Right ventricle myocardium inferior (tissue), 1 donor: ENCODE data around the gene FAM110A. TPM values are rescaled to one million over a fixed set of nuclear protein-coding genes. Genes with fewer than 3 reads are reported as not detected.

Experiments
- ATAC-seq: fragments of 200-7000 bp; cut with Tn5 transposase; one replicate; pipeline ENCODE4 v1.9.1; 2020; ENCODE audit warnings: mild to moderate bottlenecking, moderate library complexity
- DNase-seq: peaks from one replicate; pipeline ENCODE4 v3.0.0; 2021; ENCODE audit errors: missing footprints
- intact Hi-C: fragments of 100-400 bp; cut with DNase I; formaldehyde crosslinking; loops from one replicate; pipeline ENCODE4 v1.11.0; 2022
- total RNA-seq: library from RNA; stranded (reverse); fragmentation: NEBNext Ultra II Directional; extraction: Animal tissue kit (Norgen Biotek cat#: 25700); gene quantifications from one replicate; pipeline ENCODE4 v1.2.1, GENCODE V29; 2021
- donor health status: DM: no; HTN: yes; CAD: no; lungs with severe emphysema.

Gene FAM110A
- total RNA-seq, 1 donor from 2014 or later = 2.6 TPM

DNA sequence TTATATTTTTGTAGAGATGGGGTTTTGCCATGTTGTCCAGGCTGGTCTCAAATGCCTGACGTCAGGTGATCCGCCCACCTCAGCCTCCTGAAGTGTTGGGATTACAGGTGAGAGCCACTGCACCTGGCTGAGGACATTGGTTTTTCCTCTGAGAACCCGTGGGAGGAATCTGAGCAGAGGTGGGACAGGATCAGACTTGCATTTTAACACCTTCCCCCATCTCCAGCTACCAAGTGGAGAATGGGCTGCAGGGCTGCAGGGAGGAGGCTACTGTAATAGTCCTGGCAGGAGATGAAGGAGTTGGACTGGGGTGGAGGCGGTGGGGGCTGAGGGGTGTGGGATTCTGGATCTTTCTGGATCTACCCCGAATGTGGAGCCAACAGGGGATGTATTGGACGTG, 24.5 kb downstream of the FAM110A start:
- intact Hi-C loops = no loop called here
- DNase-seq (no peak), ATAC-seq (no peak)

GRCh38 chr20:859751-860231, 26.3 kb downstream of the FAM110A start:
- intact Hi-C loops = no loop called here
- ATAC-seq (no peak), DNase-seq (no peak)

GRCh38 chr20:860891-861290, 27.4 kb downstream of the FAM110A start:
- ATAC-seq = no peak
- no peak for DNase-seq
- intact Hi-C loops = no loop called here

DNA sequence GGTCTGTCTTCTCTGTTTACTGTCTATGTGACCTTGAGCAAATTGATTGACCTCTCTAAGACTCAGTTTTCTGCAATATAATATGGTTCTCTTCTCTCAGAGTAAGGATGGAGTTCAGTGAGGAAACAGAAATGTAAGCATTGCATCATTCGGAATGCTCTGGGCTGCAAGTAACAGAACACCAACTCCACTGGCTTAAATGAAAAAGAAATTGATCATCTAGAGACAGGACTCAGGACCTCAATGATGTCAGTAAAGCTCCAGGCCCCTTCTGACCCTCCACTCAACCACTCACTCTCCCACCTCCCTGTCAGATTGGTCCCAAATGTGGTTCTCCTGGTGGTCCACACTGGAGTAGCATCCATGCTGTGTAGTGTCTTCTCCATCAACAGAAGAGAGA, 31.9 kb downstream of the FAM110A start:
- DNase-seq (no peak), ATAC-seq (no peak)
- intact Hi-C loops = no loop called here

GRCh38 chr20:868279-868678, 34.8 kb downstream of the FAM110A start:
- intact Hi-C loops = no loop called here
- ATAC-seq (no peak), DNase-seq (no peak)

DNA sequence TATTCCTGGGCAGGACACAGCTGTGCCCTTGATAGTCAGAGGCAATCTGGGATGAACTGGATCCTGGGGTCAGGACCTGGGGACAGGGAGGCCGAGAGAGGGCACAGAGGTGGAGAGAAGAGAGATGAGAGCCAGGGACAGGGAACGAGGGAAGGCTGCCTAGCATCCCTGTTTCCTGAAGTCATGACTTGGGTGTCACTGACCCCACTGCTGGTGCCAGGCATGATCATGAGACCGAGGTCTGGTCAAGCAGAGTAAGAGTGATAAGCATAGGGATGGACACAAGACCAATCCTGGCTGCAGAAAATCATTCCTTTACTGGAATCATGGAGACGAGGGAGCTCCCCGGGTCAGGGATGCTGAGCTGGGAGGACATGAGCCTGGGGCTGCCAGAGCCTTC, 36.1 kb downstream of the FAM110A start:
- ATAC-seq = no peak
- intact Hi-C loops = no loop called here

DNA sequence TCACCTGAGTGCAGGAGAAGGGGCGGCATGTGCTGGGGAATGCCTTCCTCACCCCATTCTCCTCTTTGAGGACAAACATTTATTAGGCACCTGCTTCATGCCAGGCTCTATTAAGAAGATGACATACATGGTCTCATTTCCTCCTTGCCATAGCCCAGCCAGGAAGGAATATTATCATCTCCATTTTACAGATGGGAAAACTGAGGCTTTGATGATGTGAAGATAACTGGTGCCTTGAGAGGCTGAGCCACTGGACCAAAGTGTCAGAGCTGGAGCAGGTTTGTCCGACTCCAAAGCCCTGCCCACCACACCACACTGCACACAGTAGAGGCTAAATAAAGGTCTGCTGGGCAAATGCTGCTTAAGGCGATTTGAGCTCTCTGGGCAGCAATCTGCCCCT, 37.2 kb downstream of the FAM110A start:
- no peak for ATAC-seq
- intact Hi-C loops = no loop called here
- no peak for DNase-seq

More for the DNA sequence above, 36.1 kb downstream of the FAM110A start:
- no peak for DNase-seq

GRCh38 chr20:871436-871835, 37.9 kb downstream of the FAM110A start:
- intact Hi-C loops = no loop called here
- ATAC-seq (no peak), DNase-seq (no peak)

- intact Hi-C loops = no loop called here
- no peak for DNase-seq
Measured at GRCh38 chr20:871948-872347, 38.4 kb downstream of the FAM110A start.

GRCh38 chr20:872855-873520, 39.5 kb downstream of the FAM110A start:
- DNase-seq (no peak), ATAC-seq (no peak)
- intact Hi-C loops = no loop called here

More at GRCh38 chr20:871948-872347, 38.4 kb downstream of the FAM110A start:
- ATAC-seq = no peak

- intact Hi-C loops = no loop called here
- DNase-seq = no peak
- no peak for ATAC-seq
Measured at GRCh38 chr20:873875-874607, 40.5 kb downstream of the FAM110A start.

- no peak for ATAC-seq
- intact Hi-C loops = no loop called here
- DNase-seq = no peak
Measured at GRCh38 chr20:875115-875514, 41.6 kb downstream of the FAM110A start.

- intact Hi-C loops = no loop called here
- ATAC-seq (no peak), DNase-seq (no peak)
Measured at GRCh38 chr20:877814-878213, 44.3 kb downstream of the FAM110A start.

DNA sequence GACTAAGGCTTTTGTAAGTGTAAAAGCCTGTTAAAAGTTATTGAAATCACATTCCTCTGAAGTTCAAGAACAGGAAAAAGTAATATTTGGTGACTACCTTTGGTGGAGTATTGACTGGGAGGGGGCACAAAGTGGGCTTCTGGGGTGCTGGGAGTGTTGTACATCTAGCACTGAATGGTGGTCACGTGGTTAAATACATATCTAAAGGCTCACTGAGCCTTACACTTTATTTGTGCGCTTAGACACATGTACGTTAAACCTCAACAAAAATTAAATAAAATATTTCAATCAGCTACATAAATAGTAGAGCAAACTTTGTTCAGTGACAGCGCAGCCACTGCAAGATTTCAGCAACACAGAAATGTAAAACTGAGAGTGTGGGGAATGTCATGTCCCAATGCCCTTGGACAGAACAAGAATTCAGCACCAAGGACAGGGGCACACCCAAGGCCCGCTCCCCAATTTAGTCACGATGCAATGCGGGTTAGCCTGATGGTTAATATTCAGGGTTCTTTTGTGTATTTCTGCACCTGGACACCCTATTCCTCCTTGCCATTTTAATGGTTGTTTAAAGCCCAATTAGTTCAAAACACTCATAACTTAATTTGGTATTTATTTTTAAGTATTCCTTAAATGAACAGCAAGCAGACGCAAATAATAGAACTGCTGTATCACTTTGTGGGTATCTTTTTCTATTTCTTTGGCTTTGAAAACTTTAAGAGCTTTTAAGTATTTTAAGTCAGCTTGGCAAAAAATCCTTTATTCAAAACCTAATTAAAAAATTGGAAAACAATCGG, 45.2 kb downstream of the FAM110A start:
- intact Hi-C loops = no loop called here
- no peak for DNase-seq
- no peak for ATAC-seq

- intact Hi-C loops = loop anchor here (10.0 kb wide), 1 partner anchor 75 kb away; no protein-coding TSS in a partner anchor
- DNase-seq (no peak), ATAC-seq (no peak)
Measured at GRCh38 chr20:879626-880025, 46.1 kb downstream of the FAM110A start.

DNA sequence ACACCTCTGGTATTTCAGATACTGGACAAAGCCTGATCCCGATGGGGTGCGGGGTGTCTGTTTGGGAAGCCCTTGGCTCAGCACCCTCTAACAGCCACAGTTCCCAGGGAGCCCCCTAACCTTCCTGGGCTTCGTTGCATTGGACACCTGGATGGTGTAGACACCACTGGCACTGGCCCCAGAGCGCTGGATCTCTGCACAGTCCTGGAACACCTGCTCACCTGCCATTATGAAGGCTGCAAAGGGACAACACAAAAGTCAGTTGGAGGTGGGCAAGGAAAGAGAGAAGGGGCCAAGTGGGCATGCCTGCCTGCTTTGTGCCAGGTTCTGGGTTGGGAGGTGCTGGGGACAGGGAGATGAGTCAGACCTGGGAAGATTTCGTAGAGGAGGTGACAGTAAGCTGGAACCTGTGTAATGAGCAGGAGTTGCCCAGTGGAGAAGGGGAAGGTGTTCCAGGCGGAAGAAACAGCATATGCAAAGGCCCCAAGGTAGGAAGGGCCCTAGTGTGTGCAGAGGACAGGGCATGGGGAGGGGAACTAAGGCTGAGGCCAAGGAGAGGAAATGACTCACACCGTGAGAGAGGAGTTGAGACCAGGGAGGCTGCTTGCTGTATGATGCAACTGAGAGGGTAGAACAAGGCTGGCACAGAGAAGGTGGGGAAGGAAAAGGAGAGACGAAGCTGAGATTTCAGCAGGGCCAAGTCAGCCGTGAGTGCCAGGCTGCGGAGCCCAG, 47.7 kb downstream of the FAM110A start:
- ATAC-seq (no peak), DNase-seq (no peak)
- intact Hi-C loops = loop anchor here (10.0 kb wide), 1 partner anchor 74 kb away; no protein-coding TSS in a partner anchor

DNA sequence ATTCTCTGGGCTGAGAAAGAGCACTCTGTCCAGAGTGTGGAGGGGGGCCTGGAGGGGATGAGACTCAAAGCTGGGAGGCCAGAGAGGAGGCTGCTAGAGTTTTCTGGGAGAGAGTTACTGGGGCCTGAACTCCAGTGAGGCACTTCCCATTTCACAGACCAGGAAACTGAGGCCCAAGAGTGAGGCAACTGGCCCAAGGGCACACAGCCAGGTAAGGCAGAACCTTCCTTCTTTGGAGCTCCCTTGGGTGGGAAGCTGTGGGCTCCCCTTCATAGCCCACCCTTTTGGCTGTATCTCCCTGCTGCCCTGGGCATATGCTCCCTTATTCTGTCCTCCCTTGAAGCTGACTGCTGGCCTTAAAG, 48.2 kb downstream of the FAM110A start:
- DNase-seq (no peak), ATAC-seq (no peak)
- intact Hi-C loops = loop anchor here (10.0 kb wide), 1 partner anchor 73 kb away; no protein-coding TSS in a partner anchor

DNA sequence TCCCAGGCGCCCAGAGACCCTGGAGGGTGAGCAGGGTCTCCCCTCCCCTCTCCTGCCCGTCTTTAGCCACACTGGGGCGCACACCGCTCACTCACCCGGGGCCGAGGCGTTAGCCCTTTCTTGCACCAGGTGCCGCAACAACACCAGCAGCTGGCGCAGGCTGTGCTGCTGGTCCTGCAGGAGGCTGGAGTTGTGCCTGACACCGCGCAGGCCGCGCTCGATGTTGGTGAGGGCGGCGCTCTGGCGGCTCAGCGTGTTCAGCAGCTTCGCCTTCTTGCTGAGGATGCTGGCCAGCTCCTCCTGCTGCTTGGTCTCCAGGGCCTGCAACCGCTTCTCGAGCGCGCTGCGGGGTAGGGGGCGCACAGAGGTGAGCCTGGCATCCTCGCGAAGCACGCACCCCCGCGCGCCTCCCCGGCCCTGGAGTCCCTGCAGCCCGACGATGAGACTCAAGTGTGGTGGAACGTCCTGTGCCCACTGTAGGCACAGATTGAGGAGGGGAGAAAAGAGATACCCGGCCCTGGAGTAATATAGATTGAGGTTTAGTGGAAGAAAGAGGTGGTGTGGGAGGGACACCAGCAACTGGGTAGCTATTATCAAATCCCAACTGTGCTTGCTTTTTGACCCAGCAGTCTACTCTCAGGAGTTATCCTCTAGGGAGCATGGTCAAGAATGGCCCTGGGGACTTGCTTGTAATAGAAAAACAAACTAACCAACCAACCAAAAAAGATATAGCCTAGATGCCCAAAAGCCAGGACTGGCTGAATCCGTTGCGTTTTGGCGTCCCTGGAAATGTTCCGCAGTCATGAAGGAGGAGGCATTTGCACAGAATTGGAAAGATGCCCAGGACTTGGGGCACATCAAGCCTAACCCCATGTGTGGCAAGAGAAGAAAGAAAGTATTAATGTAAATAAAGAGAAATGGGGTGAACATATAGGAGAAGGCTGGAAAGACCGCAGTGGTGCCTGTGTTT, 51.8 kb downstream of the FAM110A start:
- intact Hi-C loops = loop anchor here (10.0 kb wide), 1 partner anchor 70 kb away; no protein-coding TSS in a partner anchor
- ATAC-seq = peak; percentile 65
- DNase-seq = peak; percentile 87
